SK-N-MC (cell line): ENCODE data around the gene MAEA.

ENCODE experiments used
- DNase-seq: peaks from one replicate; pipeline ENCODE4 v3.0.0-alpha.2; 2011; ENCODE audit warnings: low read depth, low spot score
- H3K27ac ChIP-seq: fragments of 200-600 bp; sonication (generic); 2 replicates; pipeline ENCODE4 v1.5.1; 2016; ENCODE audit warnings: mixed run types
- H3K36me3 ChIP-seq: fragments of 200-600 bp; sonication (generic); 2 replicates; pipeline ENCODE4 v1.6.1; 2017; ENCODE audit warnings: antibody characterized with exemption, low read length, mixed read lengths; ENCODE audit not compliant: insufficient read depth
- H3K4me3 ChIP-seq: fragments of 200-600 bp; sonication (generic); 2 replicates; pipeline ENCODE4 v1.5.1; 2016
- H3K9ac ChIP-seq: fragments of 200-600 bp; sonication (generic); 2 replicates; pipeline ENCODE4 v1.8.0; 2017; ENCODE audit warnings: mixed run types, mixed read lengths; ENCODE audit not compliant: insufficient read length
- H3K9me3 ChIP-seq: fragments of 200-600 bp; sonication (generic); 2 replicates; pipeline ENCODE4 v1.6.1; 2017; ENCODE audit warnings: low read depth, mild to moderate bottlenecking, antibody characterized with exemption, low read length, moderate library complexity, mixed read lengths
- EZH2 ChIP-seq: fragments of 200-600 bp; sonication (generic); IDR thresholded peaks from one replicate; pipeline ENCODE4 v1.6.1; 2017; ENCODE audit warnings: antibody characterized with exemption
- FOXP2 ChIP-seq: optimal IDR thresholded peaks from 2 replicates; pipeline ENCODE3; 2011; ENCODE audit warnings: mild to moderate bottlenecking, moderate library complexity; ENCODE audit not compliant: insufficient read depth; ENCODE audit errors: extremely low read length, control extremely low read depth
- POLR2AphosphoS5 ChIP-seq: IDR thresholded peaks from 2 replicates; pipeline ENCODE4 v1.6.1; 2012; ENCODE audit warnings: mild to moderate bottlenecking, low read depth, low read length, borderline replicate concordance

MAEA gene

GRCh38 chr4:1376841-1377605, 87.3 kb downstream of the MAEA start:
- no peaks in the 10 kb centered on the region for H3K9me3 ChIP-seq
- H3K36me3 ChIP-seq, result no peaks in the 10 kb centered on the region
- TF ChIP-seq EZH2 (no peak), POLR2AphosphoS5 (no peak), FOXP2 (no peak)
- DNase-seq, result no peak
- no peak overlapping the region for H3K27ac ChIP-seq
- no peak overlapping the region for H3K4me3 ChIP-seq
- H3K9ac ChIP-seq, result no peak overlapping the region

GRCh38 chr4:1377606-1378261, 88.0 kb downstream of the MAEA start:
- TF ChIP-seq POLR2AphosphoS5 (no peak), EZH2 (no peak), FOXP2 (no peak)
- Histone ChIP-seq H3K9me3 (no peaks in the 10 kb centered on the region), H3K4me3 (no peak overlapping the region), H3K9ac (no peak overlapping the region), H3K27ac (no peak overlapping the region), H3K36me3 (no peaks in the 10 kb centered on the region)
- DNase-seq, result no peak

GRCh38 chr4:1378559-1379231, 89.0 kb downstream of the MAEA start:
- no peak overlapping the region for H3K4me3 ChIP-seq
- DNase-seq, result no peak
- H3K27ac ChIP-seq, result no peak overlapping the region
- no peaks in the 10 kb centered on the region for H3K9me3 ChIP-seq
- TF ChIP-seq EZH2, result no peak
- H3K9ac ChIP-seq, result no peak overlapping the region
- no peaks in the 10 kb centered on the region for H3K36me3 ChIP-seq

GRCh38 chr4:1379351-1379781, 89.7 kb downstream of the MAEA start:
- TF ChIP-seq FOXP2 (no peak), POLR2AphosphoS5 (no peak), EZH2 (no peak)
- Histone ChIP-seq H3K36me3 (no peaks in the 10 kb centered on the region), H3K9ac (no peak overlapping the region), H3K9me3 (no peaks in the 10 kb centered on the region), H3K27ac (no peak overlapping the region), H3K4me3 (no peak overlapping the region)
- no peak for DNase-seq

GRCh38 chr4:1379801-1380331, 90.2 kb downstream of the MAEA start:
- Histone ChIP-seq H3K9ac (no peak overlapping the region), H3K36me3 (no peaks in the 10 kb centered on the region), H3K27ac (no peak overlapping the region), H3K9me3 (no peaks in the 10 kb centered on the region), H3K4me3 (no peak overlapping the region)
- no peak for TF ChIP-seq FOXP2
- no peak for TF ChIP-seq EZH2
- no peak for TF ChIP-seq POLR2AphosphoS5
- DNase-seq, result no peak

GRCh38 chr4:1380368-1381151, 90.9 kb downstream of the MAEA start:
- no peaks in the 10 kb centered on the region for H3K9me3 ChIP-seq
- no peaks in the 10 kb centered on the region for H3K36me3 ChIP-seq
- no peak for DNase-seq
- no peak overlapping the region for H3K27ac ChIP-seq
- no peak overlapping the region for H3K9ac ChIP-seq
- TF ChIP-seq POLR2AphosphoS5 (no peak), EZH2 (no peak), FOXP2 (no peak)
- H3K4me3 ChIP-seq, result no peak overlapping the region

- Histone ChIP-seq H3K9me3 (no peaks in the 10 kb centered on the region), H3K4me3 (no peak overlapping the region), H3K36me3 (no peaks in the 10 kb centered on the region), H3K9ac (no peak overlapping the region), H3K27ac (no peak overlapping the region)
- TF ChIP-seq EZH2 (no peak), FOXP2 (no peak), POLR2AphosphoS5 (no peak)
- no peak for DNase-seq
Observed at GRCh38 chr4:1381181-1381621, 91.5 kb downstream of the MAEA start.

GRCh38 chr4:1381944-1382541, 92.4 kb downstream of the MAEA start:
- Histone ChIP-seq H3K9me3 (no peaks in the 10 kb centered on the region), H3K4me3 (no peak overlapping the region), H3K9ac (no peak overlapping the region), H3K27ac (no peak overlapping the region), H3K36me3 (no peaks in the 10 kb centered on the region)
- TF ChIP-seq POLR2AphosphoS5 (no peak), EZH2 (no peak), FOXP2 (no peak)
- no peak for DNase-seq
